Sigmoid colon (tissue), 7 donors: ENCODE measurements around the gene SLIT3. TPM values are rescaled to one million over a fixed set of nuclear protein-coding genes. Genes with fewer than 3 reads are reported as not detected.

ENCODE experiments used
- DNase-seq: peaks from one replicate; pipeline ENCODE4 v3.0.0-alpha.2; 2019
- H3K27ac ChIP-seq, 4 donors: fragments of 200-600 bp; sonication (generic); one replicate each; pipeline ENCODE4 v1.5.1; 2016 to 2019; ENCODE audit warnings: mild to moderate bottlenecking in 1 of 4
- H3K27me3 ChIP-seq, 3 donors: fragments of 200-600 bp; sonication (generic); one replicate each; pipeline ENCODE4 v1.5.1; 2019; ENCODE audit warnings: mild to moderate bottlenecking in 1 of 3
- H3K36me3 ChIP-seq, 4 donors: fragments of 200-600 bp; sonication (generic); one replicate each; pipeline ENCODE4 v1.5.1; 2016 to 2019
- H3K4me1 ChIP-seq, 4 donors: fragments of 200-600 bp; sonication (generic); one replicate each; pipeline ENCODE4 v1.5.1; 2017 to 2019
- H3K4me3 ChIP-seq, 4 donors: fragments of 200-600 bp; sonication (generic); one replicate each; pipeline ENCODE4 v1.5.1; 2017 to 2019; ENCODE audit warnings: mild to moderate bottlenecking in 2 of 4, moderate library complexity in 1 of 4
- H3K9me3 ChIP-seq, 4 donors: fragments of 200-600 bp in 3 of 4; sonication (generic) in 3 of 4; one replicate each; pipeline versions ENCODE4 v1.5.1 to v1.6.1; 2013 to 2019
- EP300 ChIP-seq, 4 donors: sonication (generic); formaldehyde crosslinking; IDR thresholded peaks; one replicate each; pipeline ENCODE4 v1.6.1; 2017; ENCODE audit warnings: antibody characterized with exemption in 4 of 4
- POLR2A ChIP-seq, 2 donors: fragments of 450-650 bp; IDR thresholded peaks; one replicate each; pipeline ENCODE4 v1.6.1; 2016; ENCODE audit warnings: antibody characterized with exemption in 2 of 2, mild to moderate bottlenecking in 2 of 2, moderate library complexity in 2 of 2
- POLR2AphosphoS5 ChIP-seq, 4 donors: sonication (generic); formaldehyde crosslinking; IDR thresholded peaks; one replicate each; pipeline ENCODE4 v1.6.1; 2017; ENCODE audit warnings: antibody characterized with exemption in 4 of 4
- WGBS, 2 donors: extraction: QIAGEN DNeasy Blood & Tissue Kit; methylation state at CpG; one replicate each; pipeline ENCODE4 v1.1.7; 2013; 5-methylcytosine and 5-hydroxymethylcytosine counted together
- intact Hi-C: fragments of 100-400 bp; cut with DNase I; formaldehyde crosslinking; loops from one replicate; pipeline ENCODE4 v1.15.1; 2023
- polyA plus RNA-seq, 3 donors: library from polyadenylated mRNA; stranded (reverse); fragments of 200-250 nt; gene quantifications; one replicate each; pipeline ENCODE4 v1.2.3, GENCODE V29; 2013
- total RNA-seq, 4 donors: library from RNA; depleted of rRNA; stranded (reverse); fragments of >200 nt; gene quantifications; one replicate each; pipeline ENCODE4 v1.1.0, GENCODE V29; 2016
- TF ChIP-seq, protein P1 (sequence below), 4 experiments: fragments of 450-650 bp in 3 of 4; fragments of 200-600 bp in 1 of 4; IDR thresholded peaks; one replicate each; pipeline ENCODE4 v1.5.1; 2016 to 2019; ENCODE audit warnings: antibody characterized with exemption in 4 of 4, mild to moderate bottlenecking in 3 of 4, moderate library complexity in 2 of 4
- donor health status: healthy with polysubstance abuse.
- donor health status: Bipolar disorder and iron deficiency.
- donor health status: healthy.

Gene SLIT3
- total and polyA plus RNA-seq, 7 donors, result 0.23 to 46.3 (median 30.0) TPM

DNA sequence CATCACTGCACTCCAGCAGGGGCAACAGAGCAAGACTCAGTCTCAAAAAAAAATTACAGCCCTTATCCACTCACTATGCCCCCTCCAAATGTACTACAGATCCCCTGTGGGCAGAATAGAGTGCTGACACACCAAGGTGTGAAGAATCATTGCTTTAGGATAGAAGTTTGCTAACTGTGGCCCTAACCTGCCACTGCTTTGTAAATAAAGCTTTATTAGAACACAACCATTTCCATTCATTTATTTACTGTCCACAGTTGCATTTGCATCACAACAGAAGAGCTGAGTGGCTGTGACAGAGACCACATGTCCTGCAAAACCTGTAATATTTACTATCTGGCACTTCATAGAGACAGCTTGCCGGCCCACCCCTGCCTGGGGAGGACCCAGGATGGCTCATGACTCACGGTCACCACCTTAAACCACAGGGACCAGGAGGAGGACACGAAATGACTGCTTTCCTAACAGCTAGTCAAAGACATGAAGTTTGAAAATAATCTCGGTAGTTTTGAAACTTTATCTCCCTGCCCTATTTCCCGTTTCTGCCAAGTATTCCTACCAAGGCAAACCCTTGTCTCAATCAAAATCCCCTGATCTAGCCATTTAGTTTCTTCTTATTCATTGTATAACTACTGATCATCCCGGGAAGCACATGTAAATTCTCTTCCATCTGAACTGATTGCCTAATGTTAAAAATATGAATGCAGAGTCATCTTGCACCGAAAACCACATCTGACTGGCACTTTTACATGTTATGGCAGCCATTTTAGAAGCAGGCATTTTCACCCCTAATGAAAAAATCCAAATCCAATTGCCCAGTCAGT, 206.1 kb downstream of the SLIT3 start:
- Histone ChIP-seq H3K27me3 (no peaks in the 10 kb centered on the region), H3K36me3 (no peaks in the 10 kb centered on the region), H3K4me1 (peaks cover 0 to 19% (median 10%) of the 10 kb centered on the region in 4 donors), H3K4me3 (no peak overlapping the region), H3K27ac (no peak overlapping the region), H3K9me3 (no peaks in the 10 kb centered on the region)
- WGBS, 2 donors, result 78 to 80% methylated on average over 7 of the region's 7 CpGs
- no peak for DNase-seq
- intact Hi-C loops, result no loop called here
- TF ChIP-seq, protein P1, sequence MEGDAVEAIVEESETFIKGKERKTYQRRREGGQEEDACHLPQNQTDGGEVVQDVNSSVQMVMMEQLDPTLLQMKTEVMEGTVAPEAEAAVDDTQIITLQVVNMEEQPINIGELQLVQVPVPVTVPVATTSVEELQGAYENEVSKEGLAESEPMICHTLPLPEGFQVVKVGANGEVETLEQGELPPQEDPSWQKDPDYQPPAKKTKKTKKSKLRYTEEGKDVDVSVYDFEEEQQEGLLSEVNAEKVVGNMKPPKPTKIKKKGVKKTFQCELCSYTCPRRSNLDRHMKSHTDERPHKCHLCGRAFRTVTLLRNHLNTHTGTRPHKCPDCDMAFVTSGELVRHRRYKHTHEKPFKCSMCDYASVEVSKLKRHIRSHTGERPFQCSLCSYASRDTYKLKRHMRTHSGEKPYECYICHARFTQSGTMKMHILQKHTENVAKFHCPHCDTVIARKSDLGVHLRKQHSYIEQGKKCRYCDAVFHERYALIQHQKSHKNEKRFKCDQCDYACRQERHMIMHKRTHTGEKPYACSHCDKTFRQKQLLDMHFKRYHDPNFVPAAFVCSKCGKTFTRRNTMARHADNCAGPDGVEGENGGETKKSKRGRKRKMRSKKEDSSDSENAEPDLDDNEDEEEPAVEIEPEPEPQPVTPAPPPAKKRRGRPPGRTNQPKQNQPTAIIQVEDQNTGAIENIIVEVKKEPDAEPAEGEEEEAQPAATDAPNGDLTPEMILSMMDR (IDR thresholded peaks at IDR 0.05), result no peak
- no peak for TF ChIP-seq POLR2A (IDR thresholded peaks at IDR 0.05)
- no peak for TF ChIP-seq EP300 (IDR thresholded peaks at IDR 0.05)
- TF ChIP-seq POLR2AphosphoS5 (IDR thresholded peaks at IDR 0.05), result no peak

DNA sequence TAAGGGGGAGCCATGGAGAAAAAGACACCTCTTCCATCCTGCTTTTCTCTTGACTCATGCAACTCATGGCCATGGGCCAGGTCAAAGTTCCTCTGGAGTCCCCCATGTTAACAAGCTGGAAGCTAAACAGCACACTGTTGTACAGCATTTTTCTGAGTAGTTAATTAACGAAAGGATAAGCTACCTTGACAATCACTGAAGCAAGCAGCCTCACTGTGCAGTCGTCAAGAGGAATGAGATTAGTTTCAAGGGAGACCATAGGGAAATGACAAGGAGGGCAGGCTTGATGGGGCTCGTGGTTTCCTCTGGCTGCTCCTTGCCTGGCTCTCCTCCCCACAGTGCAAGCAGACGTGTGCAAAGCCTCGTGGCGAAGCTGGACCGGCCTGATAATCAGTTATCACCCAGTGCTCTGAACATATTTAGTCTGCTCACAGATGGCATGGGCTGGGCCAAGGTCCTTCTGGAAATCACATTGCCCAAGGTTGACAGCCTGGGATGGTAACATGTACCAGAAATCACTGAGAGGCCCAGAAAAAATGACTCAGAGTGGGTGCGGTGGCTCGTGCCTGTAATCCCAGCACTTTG, 209.5 kb downstream of the SLIT3 start:
- intact Hi-C loops, result no loop called here
- no peaks in the 10 kb centered on the region for H3K36me3 ChIP-seq
- H3K4me1 ChIP-seq, result no peaks in the 10 kb centered on the region
- 82% methylated on average over 9 of the region's 9 CpGs for WGBS, 2 donors
- no peaks in the 10 kb centered on the region for H3K27me3 ChIP-seq
- no peak overlapping the region for H3K27ac ChIP-seq
- H3K4me3 ChIP-seq, result no peak overlapping the region
- TF ChIP-seq POLR2AphosphoS5 (IDR thresholded peaks at IDR 0.05) (no peak), EP300 (IDR thresholded peaks at IDR 0.05) (no peak), POLR2A (IDR thresholded peaks at IDR 0.05) (no peak)
- TF ChIP-seq, protein P1 (IDR thresholded peaks at IDR 0.05), result no peak
- H3K9me3 ChIP-seq, result no peaks in the 10 kb centered on the region
- DNase-seq, result no peak

GRCh38 chr5:169089343-169089742, 211.6 kb downstream of the SLIT3 start:
- H3K4me1 ChIP-seq, result no peaks in the 10 kb centered on the region
- H3K9me3 ChIP-seq, result no peaks in the 10 kb centered on the region
- DNase-seq, result no peak
- 85% methylated on average over 3 of the region's 3 CpGs for WGBS, 2 donors
- H3K36me3 ChIP-seq, result no peaks in the 10 kb centered on the region
- no peak overlapping the region for H3K27ac ChIP-seq
- H3K27me3 ChIP-seq, result no peaks in the 10 kb centered on the region
- intact Hi-C loops, result no loop called here
- no peak for TF ChIP-seq POLR2A (IDR thresholded peaks at IDR 0.05)
- TF ChIP-seq POLR2AphosphoS5 (IDR thresholded peaks at IDR 0.05), result no peak
- TF ChIP-seq, protein P1 (IDR thresholded peaks at IDR 0.05), result no peak
- no peak for TF ChIP-seq EP300 (IDR thresholded peaks at IDR 0.05)
- no peak overlapping the region for H3K4me3 ChIP-seq

- Histone ChIP-seq H3K27me3 (no peaks in the 10 kb centered on the region), H3K4me3 (no peak overlapping the region), H3K36me3 (no peaks in the 10 kb centered on the region), H3K4me1 (no peaks in the 10 kb centered on the region), H3K27ac (no peak overlapping the region), H3K9me3 (no peaks in the 10 kb centered on the region)
- 85% methylated on average over 11 of the region's 11 CpGs for WGBS, 2 donors
- TF ChIP-seq POLR2A (IDR thresholded peaks at IDR 0.05) (no peak), POLR2AphosphoS5 (IDR thresholded peaks at IDR 0.05) (no peak), EP300 (IDR thresholded peaks at IDR 0.05) (no peak)
- TF ChIP-seq, protein P1 (IDR thresholded peaks at IDR 0.05), result no peak
- intact Hi-C loops, result no loop called here
- no peak for DNase-seq
Measured at GRCh38 chr5:169088028-169088725, 212.8 kb downstream of the SLIT3 start.
